D341Med (cell line): ENCODE data around the gene EXOSC7.
"Not testable (repeated sequence)": the region's sequence is repeated elsewhere in the genome, so short reads cannot be mapped to it uniquely, and the experiment has no call there.

ENCODE experiments used
- DNase-seq: peaks from one replicate; pipeline ENCODE4 v3.0.0; 2012; ENCODE audit warnings: low spot score

Gene EXOSC7

DNA sequence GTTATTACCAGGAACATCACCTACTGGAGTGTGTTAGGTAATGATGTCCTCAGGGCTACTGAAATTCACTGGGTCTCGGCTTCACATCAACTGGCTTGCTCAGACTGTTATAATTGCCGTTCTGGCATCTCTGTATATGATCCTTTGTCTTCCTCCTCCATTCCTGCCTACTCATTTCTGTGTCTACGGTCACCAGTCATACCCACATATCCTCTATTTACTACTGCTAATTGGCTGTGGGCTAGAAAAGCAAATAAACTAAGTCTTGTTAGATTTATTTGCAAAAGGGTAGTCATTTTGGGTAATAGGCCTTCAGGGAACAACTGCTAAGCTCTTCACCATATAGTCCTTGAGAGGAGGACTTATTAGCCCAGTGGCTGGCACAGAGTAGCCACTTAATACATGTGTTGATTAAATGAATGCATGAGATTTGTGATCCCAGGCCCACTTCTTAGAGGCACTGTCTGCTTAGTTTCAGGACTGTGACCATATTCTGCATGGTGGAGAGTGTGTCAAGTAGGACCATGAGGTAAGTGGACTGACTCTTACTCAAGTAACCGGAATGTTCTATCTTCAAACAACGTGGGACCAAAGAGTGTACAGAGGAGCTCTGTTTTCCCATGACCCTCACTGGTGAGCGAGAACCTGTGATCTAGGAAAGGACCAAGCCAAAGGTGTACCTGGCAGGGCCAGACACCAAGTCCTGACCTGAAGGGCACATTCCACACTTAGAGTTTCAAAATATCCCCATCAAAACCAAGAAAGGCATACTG, 13.2 kb upstream of the EXOSC7 start:
- DNase-seq, result no peak

DNA sequence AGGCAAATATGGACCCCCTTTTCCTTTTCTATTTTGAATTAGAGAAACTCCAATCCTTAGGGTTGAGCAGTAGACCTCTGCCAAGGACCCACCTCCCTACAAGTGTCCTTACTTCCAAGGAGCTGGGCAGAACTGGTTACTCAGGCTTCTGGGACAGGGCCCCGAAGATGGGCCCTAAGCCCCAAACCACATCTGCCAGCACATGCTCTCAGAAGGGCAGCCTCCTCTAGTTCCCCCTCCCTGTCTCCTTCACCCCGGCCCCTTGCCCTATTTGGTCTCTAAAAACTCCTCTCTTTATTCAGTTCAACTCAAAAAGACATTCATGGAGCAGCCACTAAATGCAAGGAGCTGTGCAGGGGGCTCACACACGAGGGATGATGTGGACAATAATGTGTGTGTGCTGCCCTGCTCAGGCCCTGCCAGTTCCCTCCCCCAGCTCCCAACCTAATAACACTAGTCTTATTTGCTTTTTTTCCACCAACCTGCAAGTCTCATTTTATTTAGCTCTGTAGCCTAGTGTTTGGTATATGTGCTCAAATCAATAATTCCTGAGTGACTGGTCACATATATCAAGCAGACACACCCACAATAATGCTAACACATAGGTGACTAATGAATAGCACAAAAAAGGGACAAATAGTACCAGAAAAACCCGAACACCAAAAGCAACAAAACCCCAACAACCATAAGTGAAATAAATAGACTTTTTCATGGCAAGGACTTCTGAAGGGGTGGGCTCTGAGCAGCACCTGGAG, 12.3 kb upstream of the EXOSC7 start:
- no peak for DNase-seq

DNA sequence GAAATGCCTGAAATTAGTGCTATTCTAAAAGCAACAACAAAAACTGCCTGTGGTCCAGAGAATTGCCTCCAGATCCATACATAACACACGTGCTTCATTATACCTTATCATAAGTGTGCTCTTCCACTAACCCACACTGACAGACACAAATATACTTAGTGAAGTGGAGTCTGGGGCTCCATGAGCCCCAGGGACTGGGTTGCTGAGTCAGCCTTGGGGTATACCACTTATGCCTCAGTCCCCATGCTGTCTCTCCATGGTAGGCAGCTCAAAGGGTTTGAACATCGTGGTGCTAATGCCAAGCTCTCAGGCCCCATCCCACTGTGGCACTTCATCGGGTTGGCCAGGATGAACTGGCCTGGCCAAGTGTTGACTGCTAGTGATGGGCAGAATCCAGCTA, 10.9 kb upstream of the EXOSC7 start:
- DNase-seq, result no peak

- DNase-seq, result no peak
These were observed 9.2 kb upstream of the EXOSC7 start for GRCh38 chr3:44966795-44967278.

DNA sequence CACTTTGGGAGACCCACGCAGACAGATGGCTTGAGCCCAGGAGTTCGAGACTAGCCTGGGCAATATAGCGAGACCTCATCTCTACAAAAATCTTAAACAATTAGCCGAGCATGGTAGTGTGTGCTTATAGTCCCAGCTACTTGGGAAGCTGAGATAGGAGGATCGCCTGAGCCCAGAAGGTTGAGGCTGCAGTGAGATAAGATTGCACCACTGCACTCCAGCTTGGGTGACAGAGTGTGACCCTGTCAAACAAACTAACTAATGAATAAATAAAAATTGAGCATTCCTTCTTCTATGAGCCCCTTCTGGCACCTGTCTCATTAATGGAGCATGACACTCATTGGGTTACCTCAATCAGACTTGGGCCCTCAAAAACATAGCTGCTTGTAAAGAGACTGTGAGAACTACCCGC, 7.6 kb upstream of the EXOSC7 start:
- no peak for DNase-seq

DNA sequence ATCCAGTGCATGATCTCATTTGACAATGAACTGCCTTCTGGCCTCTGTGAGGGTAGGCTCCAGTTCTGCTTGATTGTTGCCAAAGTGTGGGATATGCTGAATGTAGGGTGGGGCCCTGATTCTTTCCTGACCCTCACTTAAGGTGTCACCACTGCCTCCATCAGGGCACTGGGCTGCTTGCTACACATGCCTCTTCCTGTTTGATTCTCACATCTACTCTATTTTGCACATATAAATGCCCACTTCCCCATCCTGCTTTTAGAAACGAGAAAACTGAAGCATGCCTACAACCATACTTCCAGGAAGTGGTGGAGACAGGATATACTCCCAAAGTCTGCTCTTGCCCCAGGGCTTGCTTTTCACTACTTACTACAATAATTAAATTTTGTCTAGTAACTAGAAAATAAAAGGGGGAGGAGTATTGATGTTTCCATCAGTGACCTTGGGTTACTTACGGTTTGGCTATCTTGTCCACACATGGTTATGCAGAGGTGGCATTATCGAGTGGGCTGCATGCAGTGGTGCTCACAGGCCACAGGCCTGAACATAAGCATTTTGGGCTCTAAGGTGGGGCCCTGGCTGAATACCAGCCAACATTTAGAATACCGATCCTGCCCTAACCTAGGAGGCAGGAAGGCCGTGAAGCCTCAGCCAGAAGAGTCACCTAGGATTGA, 6.8 kb upstream of the EXOSC7 start:
- no peak for DNase-seq

DNA sequence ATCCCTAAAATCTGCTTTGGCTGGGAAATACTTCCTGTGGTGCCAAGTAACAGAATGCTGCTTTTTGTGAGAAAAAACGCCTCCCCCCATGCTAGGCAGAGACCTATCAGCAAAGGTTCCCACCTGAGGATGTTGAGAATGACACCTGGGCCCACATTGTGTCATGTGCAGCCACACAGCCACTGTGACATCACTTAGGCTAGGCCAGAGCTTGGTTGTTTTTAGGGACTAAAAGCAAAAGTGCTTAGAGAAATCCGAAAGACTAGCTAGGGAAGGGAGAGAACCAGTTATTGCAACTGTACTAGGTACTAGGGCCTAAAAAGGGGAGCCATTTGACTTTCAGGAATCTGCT, 6.2 kb upstream of the EXOSC7 start:
- no peak for DNase-seq

GRCh38 chr3:44970926-44971490, 5.0 kb upstream of the EXOSC7 start:
- no peak for DNase-seq

- DNase-seq, result no peak
These were observed 1.6 kb upstream of the EXOSC7 start for GRCh38 chr3:44974416-44974815.

GRCh38 chr3:44981220-44981619, 5.2 kb downstream of the EXOSC7 start:
- no peak for DNase-seq

DNA sequence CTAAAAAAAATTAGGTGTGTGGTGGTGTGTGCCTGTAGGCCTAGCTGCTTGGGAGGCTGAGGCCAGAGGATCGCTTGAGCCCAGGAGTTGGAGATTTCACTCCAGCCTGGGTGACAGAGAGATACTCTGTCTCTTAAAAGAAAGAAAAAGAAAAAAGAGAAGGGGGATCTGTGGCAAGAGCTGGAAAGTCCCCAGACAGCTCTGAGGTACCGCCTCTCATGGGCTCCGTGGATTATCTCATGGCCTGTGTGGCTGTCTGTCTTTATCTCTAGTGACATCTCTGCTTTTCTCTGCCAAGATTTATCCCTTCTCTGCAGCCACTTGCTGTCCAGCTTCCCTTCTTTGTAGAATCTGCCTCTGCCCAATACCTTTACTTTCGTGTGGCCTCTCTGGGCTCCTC, 5.7 kb downstream of the EXOSC7 start:
- DNase-seq, result no peak

DNA sequence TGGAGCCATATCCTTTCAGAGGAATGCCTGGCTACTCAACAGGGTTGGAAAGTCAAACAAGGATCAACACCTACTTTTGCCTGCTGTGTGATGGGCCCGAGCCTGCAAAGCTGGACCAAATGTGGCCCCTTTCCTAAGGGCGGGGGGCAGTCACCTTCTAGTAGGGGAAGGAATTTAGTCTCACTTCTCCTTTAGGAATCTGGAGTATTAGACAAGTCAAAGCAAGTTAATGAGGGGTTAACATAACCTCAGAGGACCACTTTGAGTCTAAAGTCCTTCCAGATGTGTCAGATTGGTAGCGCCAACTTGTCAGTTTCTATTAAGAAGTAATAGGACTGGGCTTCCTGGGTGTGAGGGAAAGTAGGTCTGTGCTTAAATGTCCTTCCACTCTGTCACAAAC, 6.8 kb downstream of the EXOSC7 start:
- no peak for DNase-seq

- DNase-seq, result no peak
These were observed 7.5 kb downstream of the EXOSC7 start for GRCh38 chr3:44983484-44983941.

DNA sequence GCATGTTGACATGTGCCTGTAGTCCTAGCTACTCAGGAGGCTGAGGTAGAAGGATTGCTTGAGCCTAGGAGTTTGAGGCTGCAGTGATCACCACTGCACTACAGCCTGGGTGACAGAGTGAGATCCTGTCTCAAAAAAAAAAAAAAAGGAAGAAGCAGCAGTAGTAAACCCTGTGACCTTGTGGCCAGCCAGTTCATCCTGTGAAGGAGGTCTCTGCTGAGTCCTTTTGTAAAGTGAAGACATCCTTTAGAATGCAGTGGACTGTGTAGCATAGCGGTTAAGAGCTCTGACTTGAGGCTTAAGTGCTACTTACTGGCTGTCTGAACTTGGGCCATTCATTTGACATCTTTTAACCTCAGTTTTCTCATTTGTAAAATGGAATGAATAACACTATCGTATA, 8.3 kb downstream of the EXOSC7 start:
- DNase-seq, result no peak

DNA sequence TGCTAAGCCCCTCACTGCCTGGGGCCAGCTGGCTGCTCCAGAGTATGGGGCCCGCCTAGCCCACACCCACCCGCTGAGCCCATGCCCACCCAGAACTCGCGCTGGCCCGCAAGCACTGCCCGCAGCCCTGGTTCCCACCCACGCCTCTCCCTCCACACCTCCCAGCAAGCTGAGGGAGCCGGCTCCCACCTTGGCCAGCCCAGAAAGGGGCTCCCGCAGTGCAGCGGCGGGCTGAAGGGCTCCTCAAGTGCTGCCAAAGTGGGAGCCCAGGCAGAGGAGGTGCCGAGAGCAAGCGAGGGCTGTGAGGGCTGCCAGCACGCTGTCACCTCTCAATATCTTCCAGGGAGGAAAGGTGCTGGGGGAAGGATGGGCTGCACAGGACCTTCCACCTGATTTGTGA, 10.3 kb downstream of the EXOSC7 start:
- not testable (repeated sequence) for DNase-seq

DNA sequence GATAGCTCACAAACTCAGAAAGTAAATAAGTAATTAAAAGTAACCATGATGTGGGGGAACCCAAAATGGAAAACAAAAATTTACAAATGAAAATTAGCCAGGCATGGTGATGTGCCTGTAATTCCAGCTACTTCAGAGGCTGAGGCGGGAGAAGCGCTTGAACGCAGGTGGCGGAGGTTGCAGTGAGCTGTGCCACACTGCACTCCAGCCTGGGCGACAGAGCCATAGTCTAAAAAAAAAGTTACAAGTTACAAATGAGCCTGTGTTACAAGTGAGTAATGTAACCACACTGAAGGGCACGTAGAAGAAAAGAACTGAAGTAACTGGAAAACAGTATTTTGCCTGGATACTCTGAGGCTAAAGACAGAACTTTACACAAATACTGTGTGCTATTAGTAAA, 11.3 kb downstream of the EXOSC7 start:
- no peak for DNase-seq

- no peak for DNase-seq
These were observed 12.0 kb downstream of the EXOSC7 start for GRCh38 chr3:44988073-44988472.

DNA sequence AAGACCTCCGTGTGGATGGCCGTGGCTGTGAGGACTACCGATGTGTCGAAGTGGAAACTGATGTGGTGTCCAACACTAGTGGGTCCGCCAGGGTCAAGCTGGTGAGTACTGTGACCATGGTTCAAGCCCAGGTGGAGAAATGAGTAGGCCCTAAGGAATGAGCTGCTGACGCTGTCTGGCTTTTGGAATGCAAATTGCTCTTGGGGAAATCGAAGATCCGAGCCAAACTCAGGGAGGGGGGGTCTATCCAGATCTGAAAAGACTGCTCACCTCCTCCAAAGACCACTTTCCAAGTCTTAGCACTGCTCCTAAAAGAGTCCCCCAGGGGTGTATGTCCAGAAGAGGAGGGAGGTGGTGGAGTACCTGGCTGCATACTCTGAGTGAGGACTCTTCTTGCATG, 13.1 kb downstream of the EXOSC7 start:
- no peak for DNase-seq

GRCh38 chr3:44989636-44990373, 13.8 kb downstream of the EXOSC7 start:
- no peak for DNase-seq

DNA sequence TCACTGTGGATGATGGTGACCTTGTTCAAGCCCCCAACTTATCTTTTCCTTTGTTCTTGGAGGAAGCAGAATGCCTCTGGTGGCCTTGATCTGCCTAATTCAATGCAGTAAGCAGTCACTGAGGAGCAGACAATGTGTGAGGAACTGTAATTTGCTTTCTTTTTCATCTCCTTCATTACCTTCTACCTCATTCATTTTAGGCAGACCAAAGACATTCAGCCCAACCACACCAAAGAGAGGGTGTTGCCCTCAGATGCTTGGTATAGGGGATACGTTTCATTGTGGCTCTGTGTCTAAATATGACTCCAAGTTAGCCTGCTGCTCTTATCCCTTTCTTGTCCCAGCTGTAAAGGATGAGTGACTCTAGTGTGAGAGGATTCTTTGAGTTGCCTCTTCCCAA, 15.3 kb downstream of the EXOSC7 start:
- DNase-seq, result no peak

DNA sequence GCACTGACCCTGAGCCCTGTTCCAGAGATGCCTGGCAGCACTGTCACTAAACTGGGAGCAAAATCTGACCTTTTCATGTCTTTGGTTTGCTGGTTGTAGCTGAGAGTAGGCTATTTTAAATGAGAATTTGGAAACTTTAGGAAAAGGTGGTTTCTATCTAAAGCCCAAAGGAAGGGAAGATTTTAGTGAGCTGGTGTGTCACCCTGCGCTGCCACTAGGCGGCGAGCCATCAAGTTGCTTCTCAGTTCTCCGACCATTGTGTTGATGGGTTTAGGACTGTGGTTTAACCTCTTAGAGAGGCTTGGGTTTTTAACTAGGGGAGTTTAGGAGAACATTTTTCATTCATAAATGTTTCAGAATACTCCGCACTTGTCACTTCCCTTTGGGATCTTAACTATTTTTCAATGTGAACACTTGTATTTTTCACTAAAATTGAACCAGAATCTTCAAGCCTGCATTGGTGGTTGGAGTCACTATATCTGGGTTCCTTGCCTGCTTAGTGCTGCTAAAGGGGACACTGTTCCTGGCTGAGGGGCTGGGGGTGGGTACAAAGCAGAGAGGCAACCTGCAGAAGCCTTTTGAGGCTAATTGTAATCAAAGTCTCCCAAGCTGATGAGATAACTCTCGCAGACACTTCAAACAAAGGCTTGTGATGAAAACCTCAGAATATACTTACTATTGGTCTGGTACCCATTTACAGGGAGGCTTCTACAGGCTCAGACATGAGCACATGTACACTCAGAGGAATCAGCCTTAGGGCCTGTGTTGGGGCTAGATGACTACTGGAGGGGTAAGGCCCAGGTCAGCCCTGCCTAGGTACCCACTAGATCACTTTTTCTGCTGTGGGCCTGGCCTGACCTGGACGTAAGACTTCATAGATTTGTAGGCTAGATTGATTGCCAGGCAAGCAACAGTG, 16.8 kb downstream of the EXOSC7 start:
- peak; percentile 57 for DNase-seq
